Measurements from ENCODE around the gene PRSS33. TPM values are rescaled to one million over a fixed set of nuclear protein-coding genes. Genes with fewer than 3 reads are reported as not detected.

Gene PRSS33
- total RNA-seq, 1 donor from 2014 or later = not detected

DNA sequence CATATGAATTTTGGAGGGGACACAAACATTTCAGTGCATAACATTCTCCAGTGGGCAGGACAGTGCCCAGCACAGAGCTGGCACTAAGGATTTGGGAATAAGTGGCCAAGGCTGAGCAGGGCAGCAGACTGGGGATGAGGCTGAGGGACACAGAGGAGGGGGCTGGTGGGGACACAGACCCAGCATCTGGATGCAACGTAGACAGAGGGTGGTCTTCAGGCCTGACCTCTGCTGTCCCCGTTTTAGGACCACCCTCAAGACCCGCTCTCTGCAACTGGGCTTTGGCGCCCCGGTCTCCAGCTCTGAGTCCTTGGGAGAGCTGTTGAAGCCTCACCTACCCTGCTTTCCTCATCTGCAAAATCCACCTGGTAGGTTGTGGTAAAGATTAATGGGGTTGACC is 3.3 kb upstream of the PRSS33 start:
- Histone ChIP-seq H3K4me3 (ENCODE audit: low read depth, low read length) (no peak overlapping the region), H3K27me3 (ENCODE audit: control insufficient read depth, insufficient read depth, low read length) (peaks cover 11% of the 10 kb centered on the region), H3K36me3 (ENCODE audit: control insufficient read depth, insufficient read depth, low read length) (no peaks in the 10 kb centered on the region)
- FAIRE-seq (no peak), DNase-seq (ENCODE audit: low read depth) (no peak)
- TF ChIP-seq, protein P1, sequence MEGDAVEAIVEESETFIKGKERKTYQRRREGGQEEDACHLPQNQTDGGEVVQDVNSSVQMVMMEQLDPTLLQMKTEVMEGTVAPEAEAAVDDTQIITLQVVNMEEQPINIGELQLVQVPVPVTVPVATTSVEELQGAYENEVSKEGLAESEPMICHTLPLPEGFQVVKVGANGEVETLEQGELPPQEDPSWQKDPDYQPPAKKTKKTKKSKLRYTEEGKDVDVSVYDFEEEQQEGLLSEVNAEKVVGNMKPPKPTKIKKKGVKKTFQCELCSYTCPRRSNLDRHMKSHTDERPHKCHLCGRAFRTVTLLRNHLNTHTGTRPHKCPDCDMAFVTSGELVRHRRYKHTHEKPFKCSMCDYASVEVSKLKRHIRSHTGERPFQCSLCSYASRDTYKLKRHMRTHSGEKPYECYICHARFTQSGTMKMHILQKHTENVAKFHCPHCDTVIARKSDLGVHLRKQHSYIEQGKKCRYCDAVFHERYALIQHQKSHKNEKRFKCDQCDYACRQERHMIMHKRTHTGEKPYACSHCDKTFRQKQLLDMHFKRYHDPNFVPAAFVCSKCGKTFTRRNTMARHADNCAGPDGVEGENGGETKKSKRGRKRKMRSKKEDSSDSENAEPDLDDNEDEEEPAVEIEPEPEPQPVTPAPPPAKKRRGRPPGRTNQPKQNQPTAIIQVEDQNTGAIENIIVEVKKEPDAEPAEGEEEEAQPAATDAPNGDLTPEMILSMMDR (IDR thresholded peaks at IDR 0.05; ENCODE audit: insufficient read depth, low read length, severe bottlenecking) = no peak

DNA sequence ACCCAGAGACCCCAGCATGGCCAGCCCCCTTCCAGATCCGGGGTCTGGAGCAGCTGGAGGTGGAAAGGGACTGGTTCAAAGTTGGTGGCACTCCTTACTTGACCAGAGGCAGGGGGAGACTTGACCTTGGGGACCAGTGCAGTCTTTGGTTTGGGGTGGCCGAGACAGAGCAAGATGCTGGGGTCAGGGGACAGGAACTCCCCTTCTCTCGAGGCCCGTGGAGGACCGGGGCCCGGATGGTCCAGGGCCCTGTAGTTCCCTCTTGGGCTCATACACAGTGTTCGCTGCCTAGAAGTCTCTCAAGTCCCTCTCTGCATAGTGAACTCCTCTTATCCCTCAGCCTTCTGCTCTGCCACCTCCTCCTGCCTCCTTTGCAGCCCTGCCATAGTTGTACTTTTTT is 601 bp upstream of the PRSS33 start:
- H3K27me3 ChIP-seq (ENCODE audit: control insufficient read depth, insufficient read depth, low read length) = peaks cover 20% of the 10 kb centered on the region
- FAIRE-seq (no peak), DNase-seq (ENCODE audit: low read depth) (no peak)

DNA sequence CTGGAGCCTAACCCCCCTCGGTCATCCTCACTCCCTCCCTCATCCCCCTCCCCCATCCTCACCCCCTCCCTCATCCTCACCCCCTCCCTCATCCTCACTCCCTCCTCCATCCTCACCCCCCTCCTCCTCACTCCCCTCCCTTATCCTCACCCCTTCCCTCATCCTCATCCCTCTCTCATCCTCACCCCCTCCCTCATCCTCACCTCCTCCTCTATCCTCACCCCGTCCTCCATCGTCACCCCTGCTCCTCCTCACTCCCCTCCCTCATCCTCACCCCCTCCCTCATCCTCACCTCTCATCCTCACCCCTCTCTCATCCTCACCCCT is 571 bp downstream of the PRSS33 start:
- no peaks in the 10 kb centered on the region for H3K36me3 ChIP-seq (ENCODE audit: control insufficient read depth, insufficient read depth, low read length)
- FAIRE-seq (no peak), DNase-seq (ENCODE audit: low read depth) (no peak)
- peaks cover 20% of the 10 kb centered on the region for H3K27me3 ChIP-seq (ENCODE audit: control insufficient read depth, insufficient read depth, low read length)
- TF ChIP-seq, protein P1 (IDR thresholded peaks at IDR 0.05; ENCODE audit: insufficient read depth, low read length, severe bottlenecking) = no peak
- H3K4me3 ChIP-seq (ENCODE audit: low read depth, low read length) = no peak overlapping the region

More for the DNA sequence above, 601 bp upstream of the PRSS33 start:
- TF ChIP-seq, protein P1 (IDR thresholded peaks at IDR 0.05; ENCODE audit: insufficient read depth, low read length, severe bottlenecking) = no peak
- Histone ChIP-seq H3K4me3 (ENCODE audit: low read depth, low read length) (no peak overlapping the region), H3K36me3 (ENCODE audit: control insufficient read depth, insufficient read depth, low read length) (no peaks in the 10 kb centered on the region)

DNA sequence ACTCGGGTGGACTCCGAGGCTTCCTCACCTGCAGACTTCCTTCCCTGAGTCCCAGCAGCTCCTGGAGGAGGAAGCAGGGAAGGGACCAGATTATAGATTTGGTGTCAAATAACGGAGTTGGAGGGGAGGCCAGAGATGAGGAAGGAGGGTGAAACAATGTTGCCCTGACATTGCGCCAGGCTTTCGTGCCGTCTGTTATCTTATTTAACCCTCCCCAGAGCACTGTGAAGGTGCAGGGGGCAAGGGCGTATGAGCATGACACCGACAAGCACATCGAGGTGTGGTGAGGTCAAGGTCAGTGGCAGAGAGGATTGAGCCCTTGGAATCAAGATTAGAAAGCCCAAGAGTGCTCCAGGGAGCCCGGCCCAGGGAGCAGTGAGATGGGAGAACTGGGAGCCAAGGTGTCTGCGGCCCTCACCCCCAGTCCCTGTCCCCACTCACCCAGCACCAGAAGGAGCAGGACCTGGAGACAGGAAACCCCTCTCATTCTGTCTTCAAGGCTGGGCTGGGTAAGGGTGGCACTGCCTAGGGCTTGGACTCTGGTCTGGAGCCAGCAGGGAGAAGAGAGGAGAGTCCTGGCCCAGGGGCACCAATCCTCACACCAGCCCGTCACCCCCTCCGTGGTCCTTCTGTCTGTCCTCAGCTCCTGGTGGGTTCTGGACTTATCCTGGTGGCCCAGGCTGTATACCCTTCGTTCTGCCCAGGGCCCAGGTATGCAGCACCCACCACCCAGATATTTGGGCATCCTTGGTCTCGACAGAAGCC is 1.1 kb downstream of the PRSS33 start:
- no peak for DNase-seq (ENCODE audit: low read depth)
- TF ChIP-seq, protein P1 (IDR thresholded peaks at IDR 0.05; ENCODE audit: insufficient read depth, low read length, severe bottlenecking) = no peak
- no peak for FAIRE-seq
- Histone ChIP-seq H3K4me3 (ENCODE audit: low read depth, low read length) (no peak overlapping the region), H3K36me3 (ENCODE audit: control insufficient read depth, insufficient read depth, low read length) (no peaks in the 10 kb centered on the region), H3K27me3 (ENCODE audit: control insufficient read depth, insufficient read depth, low read length) (peaks cover 20% of the 10 kb centered on the region)

DNA sequence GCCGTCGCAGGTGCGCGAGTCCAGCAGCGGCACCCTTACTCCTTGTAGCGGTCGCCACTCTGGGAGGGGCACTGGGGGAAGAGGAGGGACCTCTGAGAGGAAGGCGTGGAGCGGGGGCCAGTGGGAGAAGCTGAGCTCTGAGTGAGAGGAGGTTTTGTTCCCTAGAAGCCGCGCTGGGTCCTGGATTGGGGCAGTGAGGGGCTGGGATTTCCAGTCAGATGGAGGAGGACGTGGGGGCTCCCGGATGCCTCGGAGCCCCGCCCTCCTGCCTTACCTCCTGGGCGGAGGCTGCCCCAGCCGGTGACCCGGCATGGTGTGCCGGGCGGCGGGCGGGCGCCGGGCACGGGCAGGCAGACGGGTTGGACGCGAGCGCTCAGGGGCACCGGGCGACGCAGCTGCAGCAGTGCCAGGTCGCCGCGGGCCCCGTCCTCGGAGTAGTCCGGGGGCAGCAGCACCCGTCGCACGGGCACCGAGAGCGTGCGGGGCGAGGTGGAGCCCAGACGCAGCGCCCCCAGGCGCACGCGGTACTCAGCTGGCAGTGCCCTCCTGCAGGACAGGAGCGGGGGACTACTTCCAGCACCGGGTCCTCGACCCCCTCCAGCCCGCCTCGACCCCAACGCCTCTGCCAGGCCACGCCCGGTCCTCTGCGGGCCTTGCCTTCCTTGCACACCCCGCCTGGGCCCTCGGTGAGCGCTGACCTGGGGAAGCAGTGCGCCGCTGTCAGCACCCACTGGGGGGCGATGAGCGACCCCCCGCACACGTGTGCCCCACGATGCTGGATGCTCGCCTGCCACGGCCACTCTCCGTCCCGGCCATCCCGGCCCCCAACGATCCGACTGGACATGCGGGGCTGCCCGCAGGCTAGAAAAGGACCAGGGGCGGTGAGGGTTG is 2.0 kb downstream of the PRSS33 start:
- no peaks in the 10 kb centered on the region for H3K36me3 ChIP-seq (ENCODE audit: control insufficient read depth, insufficient read depth, low read length)
- no peak overlapping the region for H3K4me3 ChIP-seq (ENCODE audit: low read depth, low read length)
- no peak for DNase-seq (ENCODE audit: low read depth)
- no peak for FAIRE-seq
- TF ChIP-seq, protein P1 (IDR thresholded peaks at IDR 0.05; ENCODE audit: insufficient read depth, low read length, severe bottlenecking) = no peak
- peaks cover 20% of the 10 kb centered on the region for H3K27me3 ChIP-seq (ENCODE audit: control insufficient read depth, insufficient read depth, low read length)
